SK-N-SH treated with all-trans-retinoic acid at 6 μM for 48 hours (cell line): ENCODE results near the gene MYO1B.

Source experiments
- ATAC-seq: fragments of 200-7000 bp; cut with Tn5 transposase; 3 replicates; pipeline ENCODE4 v1.9.1; 2020; ENCODE audit warnings: mild to moderate bottlenecking, moderate library complexity
- ARNTL ChIP-seq: fragments of 450-650 bp; formaldehyde crosslinking; IDR thresholded peaks from 2 replicates; pipeline ENCODE4 v1.5.0; 2020; ENCODE audit warnings: low read depth, mild to moderate bottlenecking, moderate library complexity, borderline replicate concordance
- BACH2 ChIP-seq: fragments of 250-450 bp; sonication (Bioruptor Pico); IDR thresholded peaks from 2 replicates; pipeline ENCODE4 v1.9.0; 2021; ENCODE audit warnings: mild to moderate bottlenecking, borderline replicate concordance
- CREB5 ChIP-seq: fragments of 250-450 bp; sonication (Bioruptor Pico); IDR thresholded peaks from 2 replicates; pipeline ENCODE4 v1.5.1; 2020; ENCODE audit warnings: low read depth, mild to moderate bottlenecking, moderate library complexity
- CSDC2 ChIP-seq: fragments of 250-450 bp; sonication (Bioruptor Pico); IDR thresholded peaks from 2 replicates; pipeline ENCODE4 v1.5.0; 2020; ENCODE audit warnings: mild to moderate bottlenecking, moderate library complexity
- CSRNP3 ChIP-seq: fragments of 250-450 bp; sonication (Bioruptor Pico); IDR thresholded peaks from 2 replicates; pipeline ENCODE4 v1.5.1; 2021; ENCODE audit warnings: mild to moderate bottlenecking, moderate library complexity
- GLIS3 ChIP-seq: fragments of 250-450 bp; sonication (Bioruptor Pico); IDR thresholded peaks from 2 replicates; pipeline ENCODE4 v1.5.0; 2020; ENCODE audit warnings: mild to moderate bottlenecking, moderate library complexity
- ISL1 ChIP-seq: fragments of 250-450 bp; sonication (Bioruptor Pico); IDR thresholded peaks from 2 replicates; pipeline ENCODE4 v2.1.2; 2022; ENCODE audit warnings: mild to moderate bottlenecking, moderate library complexity
- PATZ1 ChIP-seq: fragments of 250-450 bp; sonication (Bioruptor Pico); IDR thresholded peaks from 2 replicates; pipeline ENCODE4 v1.8.0; 2020; ENCODE audit warnings: mild to moderate bottlenecking, moderate library complexity, borderline replicate concordance
- POU6F1 ChIP-seq: fragments of 250-450 bp; sonication (Bioruptor Pico); IDR thresholded peaks from 2 replicates; pipeline ENCODE4 v1.8.0; 2021; ENCODE audit warnings: low read depth, mild to moderate bottlenecking, moderate library complexity, borderline replicate concordance
- PPARA ChIP-seq: fragments of 250-450 bp; sonication (Bioruptor Pico); IDR thresholded peaks from 2 replicates; pipeline ENCODE4 v1.5.0; 2020; ENCODE audit warnings: mild to moderate bottlenecking, borderline replicate concordance
- RARB ChIP-seq: fragments of 250-450 bp; sonication (Bioruptor Pico); IDR thresholded peaks from 2 replicates; pipeline ENCODE4 v1.8.0; 2021; ENCODE audit warnings: mild to moderate bottlenecking, moderate library complexity
- TCF4 ChIP-seq: fragments of 250-450 bp; sonication (Bioruptor Pico); IDR thresholded peaks from 2 replicates; pipeline ENCODE4 v1.8.0; 2021; ENCODE audit warnings: mild to moderate bottlenecking, moderate library complexity, borderline replicate concordance
- TOX ChIP-seq: fragments of 250-450 bp; sonication (Bioruptor Pico); IDR thresholded peaks from 2 replicates; pipeline ENCODE4 v1.8.0; 2021; ENCODE audit warnings: mild to moderate bottlenecking, moderate library complexity, borderline replicate concordance
- ZC3H10 ChIP-seq: fragments of 250-450 bp; sonication (Bioruptor Pico); IDR thresholded peaks from 2 replicates; pipeline ENCODE4 v1.5.1; 2021; ENCODE audit warnings: mild to moderate bottlenecking, moderate library complexity
- ZFP3 ChIP-seq: fragments of 250-450 bp; sonication (Bioruptor Pico); IDR thresholded peaks from 2 replicates; pipeline ENCODE4 v1.5.0; 2020; ENCODE audit warnings: mild to moderate bottlenecking, moderate library complexity
- ZFP30 ChIP-seq: fragments of 450-650 bp; formaldehyde crosslinking; IDR thresholded peaks from 2 replicates; pipeline ENCODE4 v1.5.0; 2022; ENCODE audit warnings: mild to moderate bottlenecking, moderate library complexity
- ZNF565 ChIP-seq: fragments of 450-650 bp; formaldehyde crosslinking; conservative IDR thresholded peaks from 2 replicates; pipeline ENCODE4 v1.5.0; 2020; ENCODE audit warnings: low read depth, mild to moderate bottlenecking, moderate library complexity
- ZNF70 ChIP-seq: fragments of 450-650 bp; formaldehyde crosslinking; IDR thresholded peaks from 2 replicates; pipeline ENCODE4 v1.5.0; 2020; ENCODE audit warnings: mild to moderate bottlenecking, moderate library complexity
- ZNF8 ChIP-seq: fragments of 450-650 bp; formaldehyde crosslinking; IDR thresholded peaks from 2 replicates; pipeline ENCODE4 v1.5.0; 2020; ENCODE audit warnings: mild to moderate bottlenecking, moderate library complexity

Gene MYO1B

GRCh38 chr2:191383486-191383885 lies 138.3 kb downstream of the MYO1B start (continued):
- TF ChIP-seq CSRNP3 (no peak), CSDC2 (CRISPR knock-in tag) (no peak), ZC3H10 (no peak)

GRCh38 chr2:191384829-191385228 lies 139.6 kb downstream of the MYO1B start:
- no peak for ATAC-seq
- TF ChIP-seq CSRNP3 (no peak), ZNF8 (CRISPR knock-in tag) (no peak), ZFP3 (no peak), ZFP30 (CRISPR knock-in tag) (no peak), BACH2 (no peak), PPARA (CRISPR knock-in tag) (no peak)

GRCh38 chr2:191385416-191386160 lies 140.4 kb downstream of the MYO1B start:
- no peak for ATAC-seq
- TF ChIP-seq BACH2 (no peak), PPARA (CRISPR knock-in tag) (no peak), RARB (CRISPR knock-in tag) (no peak), PATZ1 (CRISPR knock-in tag) (no peak), ZNF8 (CRISPR knock-in tag) (no peak), ZFP3 (no peak), CREB5 (no peak), POU6F1 (CRISPR knock-in tag) (no peak), ISL1 (CRISPR knock-in tag) (no peak), ZNF565 (CRISPR knock-in tag) (no peak), TOX (CRISPR knock-in tag) (no peak), ZNF70 (CRISPR knock-in tag) (no peak), ZC3H10 (no peak), CSDC2 (CRISPR knock-in tag) (no peak), TCF4 (CRISPR knock-in tag) (no peak), GLIS3 (CRISPR knock-in tag) (no peak), ARNTL (no peak), ZFP30 (CRISPR knock-in tag) (no peak), CSRNP3 (no peak)
